Measurements from ENCODE around the gene PHF8.

PHF8 gene

DNA sequence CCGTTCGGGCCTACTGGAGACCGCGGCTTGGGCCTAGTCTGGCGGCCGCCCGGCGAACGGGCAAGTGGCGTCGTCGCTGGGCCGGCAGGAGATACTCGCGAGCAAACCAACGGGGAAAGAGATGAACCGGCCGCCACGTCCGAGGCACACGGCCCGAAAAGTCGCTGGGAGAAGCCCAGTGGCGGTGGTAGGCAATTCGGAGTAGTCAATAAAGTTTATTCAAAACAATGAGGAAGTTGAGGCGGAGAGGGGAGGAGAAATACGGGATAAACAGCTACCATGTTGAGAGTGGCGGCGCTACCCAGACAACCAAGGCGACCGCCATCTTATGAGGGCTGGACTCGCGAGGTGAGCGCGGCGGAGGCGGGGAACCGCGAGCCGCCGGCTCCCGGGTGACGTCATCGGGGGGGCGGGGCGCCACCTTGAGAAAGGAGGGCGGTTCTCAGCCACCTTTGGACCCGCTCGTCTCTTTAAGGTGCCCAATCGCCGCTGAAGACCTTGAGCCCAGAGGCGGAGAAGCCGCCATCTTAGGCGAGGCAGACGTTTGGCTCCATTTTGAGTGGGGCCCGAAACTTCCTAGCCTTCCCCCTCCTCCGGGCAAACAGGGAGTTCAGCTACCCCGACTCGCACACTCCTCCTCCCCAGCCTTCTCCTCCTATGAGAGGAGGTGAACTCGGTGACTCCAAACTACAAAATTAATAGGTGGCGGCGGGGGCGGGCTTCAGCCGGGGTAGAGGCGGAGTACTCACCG lies at the start of gene PHF8:
PHF8 (minus strand) TSS at position 348 of the 751 bp plus-strand sequence. CDS start 1,745 bp downstream, outside the sequence.
- DNase-seq (ENCODE audit: low spot score), result peak; percentile 78

DNA sequence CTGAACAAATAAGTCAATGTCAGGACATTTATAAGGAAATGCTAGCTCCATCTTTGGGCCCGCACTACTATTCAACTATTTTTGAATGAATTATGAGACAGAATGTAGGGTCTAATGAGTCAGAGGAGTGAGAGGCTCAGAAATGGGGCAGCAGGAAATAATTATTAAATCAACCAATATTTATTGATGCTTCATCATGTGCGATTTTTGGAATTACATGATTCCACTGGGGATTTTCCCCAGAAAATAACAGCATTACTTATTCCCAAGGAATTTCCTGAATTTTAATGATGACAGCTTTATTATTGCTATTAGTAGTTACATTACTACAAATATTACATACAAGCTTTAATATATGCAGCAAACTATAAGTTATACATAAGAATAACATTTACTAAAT lies 49.3 kb upstream of the PHF8 start:
- DNase-seq (ENCODE audit: low spot score), result no peak

DNA sequence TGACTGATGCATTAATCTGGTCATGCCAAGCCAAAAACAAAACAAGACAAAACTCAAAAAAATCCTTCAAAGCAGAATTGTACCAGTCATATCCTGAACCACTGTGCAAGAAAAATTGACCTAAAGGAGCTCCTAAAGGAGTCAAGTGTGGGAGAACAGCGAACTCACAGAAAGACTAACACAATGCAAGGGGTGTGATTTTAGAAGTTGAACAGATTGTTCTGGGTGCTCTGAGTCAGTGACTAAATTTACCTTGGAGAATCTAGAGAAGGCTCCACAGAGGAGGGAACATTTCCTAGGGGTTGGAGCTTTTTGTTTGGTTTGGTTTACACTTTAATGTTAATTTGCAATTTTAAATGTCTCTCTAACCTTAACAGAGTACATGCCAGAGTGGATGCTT lies 48.9 kb upstream of the PHF8 start:
- DNase-seq (ENCODE audit: low spot score), result no peak

DNA sequence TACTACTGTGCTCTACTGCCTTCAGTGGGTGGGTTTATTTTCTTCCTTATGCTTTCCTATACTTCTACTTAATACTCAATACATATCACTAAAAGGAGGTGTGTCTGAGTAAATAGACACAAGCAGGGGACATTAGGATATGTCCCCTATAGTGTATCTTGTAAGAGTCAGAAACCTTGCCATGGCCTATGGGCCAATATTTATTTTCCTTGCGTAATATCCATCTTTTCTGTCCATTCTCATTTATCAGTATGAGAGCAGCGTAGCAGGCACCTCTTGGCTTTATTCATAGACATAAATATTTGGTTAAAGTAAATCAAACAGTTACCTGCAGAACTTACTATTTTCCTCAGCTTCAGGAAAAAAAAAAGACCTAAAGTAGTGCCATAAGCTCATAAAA lies 46.6 kb upstream of the PHF8 start:
- no peak for DNase-seq (ENCODE audit: low spot score)

DNA sequence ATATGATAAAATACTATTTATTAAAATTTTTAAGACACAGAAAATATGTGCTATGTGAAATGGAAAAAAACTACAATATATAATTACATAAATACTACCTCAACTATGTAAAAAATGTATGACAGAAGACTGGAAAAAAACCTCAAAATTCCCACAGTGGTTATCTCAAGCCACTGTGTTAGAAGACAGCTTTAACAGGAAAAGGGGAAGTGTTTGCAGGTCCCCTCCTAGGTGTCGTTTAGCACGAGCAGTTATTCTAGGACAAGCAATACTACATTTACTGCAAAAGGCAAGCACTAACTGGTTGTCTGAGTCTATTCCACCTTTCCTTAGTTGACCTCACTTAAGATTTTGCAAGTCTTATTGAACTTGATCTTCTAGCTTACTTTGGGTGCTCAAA lies 44.9 kb upstream of the PHF8 start:
- DNase-seq (ENCODE audit: low spot score), result no peak

DNA sequence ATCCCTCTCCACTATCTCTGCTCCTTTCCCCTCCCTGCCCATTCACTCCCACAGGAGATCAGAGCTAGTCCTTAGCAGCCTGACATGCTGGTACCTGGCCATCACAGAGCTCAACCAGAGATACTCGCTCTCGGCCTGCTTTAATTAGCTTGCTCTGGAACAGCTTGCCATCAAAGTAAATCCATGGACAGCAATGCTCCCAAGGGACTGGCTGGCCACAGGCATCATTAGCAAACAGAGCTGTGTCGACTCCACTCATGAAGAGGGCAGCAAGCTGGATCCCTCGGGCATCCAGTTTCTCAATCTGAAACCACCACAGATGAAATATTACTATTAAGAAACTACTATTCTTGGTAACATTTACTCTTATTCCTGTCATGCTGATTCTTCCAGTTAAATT lies 43.4 kb upstream of the PHF8 start:
- no peak for DNase-seq (ENCODE audit: low spot score)

DNA sequence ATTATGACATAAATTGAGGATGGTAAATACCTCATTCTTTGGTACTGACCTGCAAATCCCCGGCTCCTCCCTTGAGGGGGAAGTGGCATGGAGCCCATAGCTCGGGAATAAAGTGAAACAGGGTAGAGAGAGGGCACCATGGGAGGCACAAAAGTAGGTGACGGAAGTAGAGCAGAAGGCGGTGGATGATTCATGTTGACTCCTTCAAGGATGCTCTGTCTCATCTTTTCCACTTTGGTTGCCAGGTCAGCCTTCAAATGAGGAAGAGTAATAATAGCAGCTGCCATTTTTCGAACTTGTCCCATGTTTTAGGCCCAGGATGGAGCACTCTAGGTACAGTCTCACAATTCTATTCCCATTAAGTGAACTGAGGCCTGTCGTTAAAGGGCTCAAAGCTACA lies 41.4 kb upstream of the PHF8 start:
- DNase-seq (ENCODE audit: low spot score), result no peak

DNA sequence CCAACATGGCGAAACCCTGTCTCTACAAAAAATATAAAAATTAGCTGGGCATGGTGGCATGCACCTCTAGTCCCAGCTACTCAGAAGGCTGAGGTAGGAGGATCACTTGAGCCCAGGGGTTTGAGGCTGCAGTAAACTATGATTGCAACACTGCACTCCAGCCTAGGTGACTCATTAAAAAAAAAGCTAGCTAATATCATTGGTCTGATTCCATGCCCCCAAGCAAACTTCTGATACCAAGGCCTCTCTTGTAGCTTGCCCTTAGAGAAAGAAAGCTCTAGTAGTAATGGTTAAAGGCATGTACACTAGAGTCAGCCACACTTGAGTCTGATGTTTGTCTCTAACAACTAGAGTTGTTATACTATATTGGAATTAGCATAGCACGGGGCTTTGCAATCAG lies 32.6 kb upstream of the PHF8 start:
- no peak for DNase-seq (ENCODE audit: low spot score)

DNA sequence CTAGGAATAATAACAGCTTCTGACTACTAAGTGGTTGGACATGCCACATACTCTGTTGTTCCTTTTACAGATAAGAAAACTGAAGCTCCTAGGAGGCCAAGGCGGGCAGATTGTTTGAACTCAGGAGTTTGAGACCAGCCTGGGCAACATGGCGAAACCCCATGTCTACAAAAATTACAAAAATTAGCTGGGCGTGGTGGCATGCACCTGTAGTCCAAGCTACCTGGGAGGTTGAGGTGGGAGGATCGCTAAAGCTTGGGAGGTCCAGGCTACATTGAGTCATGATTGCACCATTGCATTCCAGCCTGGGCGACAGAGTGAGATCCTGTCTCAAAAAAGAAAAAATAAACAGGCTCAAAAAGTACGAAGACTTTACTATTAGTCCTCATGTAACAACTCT lies 30.6 kb upstream of the PHF8 start:
- DNase-seq (ENCODE audit: low spot score), result no peak

DNA sequence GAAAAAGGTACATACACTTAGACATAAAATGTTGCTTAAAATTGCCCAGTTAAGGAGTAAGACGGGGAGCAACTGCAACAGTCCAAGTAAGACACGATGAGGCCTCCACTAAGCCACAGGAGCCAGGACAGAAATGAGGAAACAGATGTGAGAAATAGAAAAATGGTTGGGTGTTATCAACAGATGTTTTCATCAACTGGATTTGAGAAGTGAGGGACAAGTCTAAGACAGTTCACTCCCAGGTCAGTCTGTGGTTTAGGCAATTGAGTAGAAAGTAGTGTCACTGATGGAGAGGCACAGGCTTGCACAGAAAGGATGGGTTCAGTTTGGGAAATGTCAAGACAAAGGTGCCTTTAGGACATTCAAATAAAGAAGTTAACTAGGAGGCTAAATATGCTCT lies 23.5 kb upstream of the PHF8 start:
- no peak for DNase-seq (ENCODE audit: low spot score)

DNA sequence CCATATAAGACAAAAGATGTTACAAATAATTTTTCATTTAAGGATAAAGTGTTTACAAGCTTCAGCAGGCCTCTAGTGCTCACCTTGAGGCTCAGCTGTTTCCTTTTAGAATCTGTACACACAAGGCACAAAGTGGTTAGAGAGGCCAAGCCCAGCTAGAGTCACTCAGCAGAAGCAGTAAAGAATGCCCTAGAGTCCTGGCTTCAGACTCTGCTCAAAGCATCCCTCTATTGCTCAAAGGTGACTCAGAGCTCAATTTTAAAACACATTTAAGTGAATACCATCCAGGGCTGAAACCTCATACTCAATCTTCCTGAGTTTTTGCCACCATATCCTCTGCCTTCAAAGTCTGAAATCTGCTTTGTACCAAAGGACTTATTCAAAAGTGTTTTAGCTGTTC lies 22.6 kb upstream of the PHF8 start:
- DNase-seq (ENCODE audit: low spot score), result peak; percentile 8

DNA sequence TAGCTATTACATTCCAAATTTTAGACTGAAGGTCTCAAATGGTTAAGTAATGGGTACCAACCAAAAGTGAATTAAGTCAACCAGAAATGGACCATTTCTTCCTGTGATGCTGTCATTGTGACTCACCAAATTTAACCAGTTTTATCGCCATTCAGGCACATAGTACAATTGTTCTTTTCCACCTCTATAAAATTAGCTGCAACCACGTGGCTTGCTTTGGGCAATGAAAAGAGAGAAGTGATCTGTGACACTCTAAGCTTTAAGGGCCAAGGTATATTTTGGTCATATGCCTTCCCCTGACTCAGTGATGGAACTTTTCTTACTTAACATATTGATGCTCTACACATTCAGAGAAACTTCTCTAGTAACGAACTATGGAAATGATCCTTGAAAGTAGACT lies 20.3 kb upstream of the PHF8 start:
- no peak for DNase-seq (ENCODE audit: low spot score)

DNA sequence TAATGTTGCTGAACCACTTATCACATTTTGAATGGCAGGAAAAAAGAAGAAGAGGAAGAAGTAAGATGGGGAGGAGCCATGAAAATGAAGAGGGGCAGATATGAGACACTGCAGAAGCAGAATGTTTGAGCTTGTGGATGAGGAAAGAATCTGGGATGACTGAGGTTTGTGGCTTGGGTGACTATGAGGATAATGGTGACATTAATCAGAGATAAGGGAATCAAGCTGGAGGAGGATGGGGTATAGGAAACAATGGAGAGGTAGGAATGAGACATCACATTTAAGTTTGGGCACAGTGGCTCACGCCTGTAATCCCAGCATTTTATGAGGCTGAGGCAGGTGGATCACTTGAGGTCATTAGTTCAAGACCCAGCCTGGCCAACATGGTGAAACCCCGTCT lies 19.1 kb upstream of the PHF8 start:
- no peak for DNase-seq (ENCODE audit: low spot score)

DNA sequence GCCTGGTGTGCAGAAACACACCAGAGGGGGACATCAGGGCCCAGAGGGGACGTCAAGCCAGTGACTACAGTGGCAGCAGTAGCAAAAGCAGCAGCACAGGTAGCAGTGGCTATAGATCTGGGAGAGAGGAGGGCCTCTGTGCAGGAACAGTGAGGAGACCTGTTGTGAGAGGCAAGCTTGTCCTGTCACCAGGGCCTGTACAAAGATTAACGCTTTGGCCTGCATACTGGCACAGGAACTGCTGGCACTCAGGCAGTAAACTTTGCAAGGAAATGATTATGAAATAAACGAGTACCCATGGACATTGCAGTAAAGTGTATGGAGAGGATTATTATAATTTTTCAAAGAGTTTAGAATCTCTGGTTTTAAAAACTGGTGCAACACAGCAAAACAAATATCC lies 5.5 kb upstream of the PHF8 start:
- DNase-seq (ENCODE audit: low spot score), result no peak

DNA sequence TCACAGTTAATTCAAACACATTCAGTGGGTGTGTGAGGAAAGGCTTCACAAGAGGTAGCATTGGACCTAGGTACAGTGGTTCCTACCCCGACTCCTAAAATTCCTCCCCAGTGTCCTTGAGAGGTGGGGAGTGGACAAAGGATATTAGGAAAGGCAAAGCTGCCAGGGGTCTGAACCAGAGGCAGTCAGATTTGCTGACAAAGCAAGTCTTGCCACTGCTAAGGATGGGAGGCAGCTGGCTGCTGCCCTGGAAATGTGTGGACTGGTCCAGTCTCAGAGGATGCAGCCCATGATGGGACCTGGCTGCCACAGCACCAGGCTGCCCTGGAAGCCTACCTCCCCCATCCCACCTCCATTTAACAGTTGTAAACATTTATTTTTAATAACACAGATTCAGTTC lies 4.1 kb upstream of the PHF8 start:
- no peak for DNase-seq (ENCODE audit: low spot score)

DNA sequence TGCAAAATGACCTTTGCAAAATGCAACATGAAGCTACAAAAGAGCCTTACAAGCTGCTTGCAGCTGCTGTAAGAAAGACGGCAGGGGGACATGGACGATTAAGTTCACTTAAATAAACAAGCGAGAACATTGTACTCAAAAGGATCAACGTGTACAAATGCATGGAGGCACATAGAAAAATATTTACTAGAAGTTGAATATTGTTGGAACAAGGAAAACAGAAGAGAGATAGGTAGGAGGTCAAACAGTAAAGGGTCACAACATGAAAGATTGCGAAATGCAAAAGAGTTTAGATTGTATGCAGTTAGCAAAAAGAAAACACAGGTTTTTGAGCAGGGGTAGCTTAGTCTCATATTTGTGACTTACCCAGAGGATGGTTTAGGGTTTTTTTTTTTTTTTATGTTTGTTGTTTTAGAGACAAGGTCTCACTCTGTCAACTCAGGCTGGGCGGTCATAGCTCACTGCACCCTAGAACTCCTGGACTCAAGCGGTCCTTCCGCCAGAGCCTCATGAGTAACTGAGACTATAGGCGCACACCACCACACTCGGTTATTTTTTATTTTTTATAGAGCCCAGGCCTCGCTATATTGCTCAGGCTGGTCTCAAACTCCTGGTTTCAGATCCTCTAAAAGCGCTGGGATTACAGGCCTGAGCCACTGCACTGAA lies 1.4 kb upstream of the PHF8 start:
- DNase-seq (ENCODE audit: low spot score), result no peak

DNA sequence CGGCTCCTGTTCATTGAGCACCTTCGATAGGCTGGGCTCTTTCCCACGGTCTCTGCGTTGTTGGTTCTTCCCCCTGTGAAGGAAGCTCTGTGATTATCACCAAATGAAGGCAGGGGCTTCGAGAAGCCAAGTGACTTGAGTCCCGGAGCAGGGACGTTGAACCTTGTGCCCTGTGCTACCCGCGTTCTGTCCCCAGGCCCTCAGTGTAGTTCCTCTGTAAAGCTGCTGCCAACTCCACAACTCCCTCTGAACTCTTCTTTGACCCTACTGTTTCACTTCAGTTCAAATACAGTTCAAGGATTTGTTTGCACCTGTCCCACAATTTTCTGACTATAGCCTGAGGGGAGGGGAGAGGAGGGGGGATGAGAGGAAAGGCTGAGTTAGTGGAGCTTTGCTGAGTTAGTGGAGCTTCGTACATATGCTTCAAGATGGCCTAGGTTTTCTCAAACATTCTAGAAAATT lies 635 bp upstream of the PHF8 start:
- no peak for DNase-seq (ENCODE audit: low spot score)

DNA sequence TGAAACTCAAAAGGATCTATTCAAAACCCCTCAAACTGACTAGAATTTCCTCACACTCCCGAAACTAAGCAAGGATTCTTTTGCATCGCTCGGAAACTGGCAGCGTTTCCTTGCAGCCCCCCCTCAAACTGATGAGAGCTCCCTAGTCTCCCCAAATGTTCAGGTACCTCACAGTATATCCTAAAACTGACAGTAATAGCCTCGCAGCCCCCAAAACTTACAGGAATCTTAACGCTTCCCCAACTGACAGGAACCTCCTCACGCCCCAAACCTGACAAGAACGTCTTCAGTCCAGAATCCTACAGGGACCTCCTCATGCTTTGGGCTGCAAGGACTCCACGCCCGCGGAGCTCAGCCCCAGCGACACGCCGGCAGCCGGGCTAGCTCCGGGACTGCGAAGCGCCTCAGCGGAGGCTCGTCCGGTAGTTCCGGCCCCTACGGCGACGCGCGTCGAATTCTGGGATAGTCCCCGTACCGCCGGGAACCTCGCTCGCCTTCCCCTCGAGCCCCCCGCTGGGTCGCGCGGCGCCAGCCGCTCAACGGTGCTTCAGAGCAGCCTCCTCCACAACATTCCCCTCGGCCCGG lies 640 bp downstream of the PHF8 start:
- DNase-seq (ENCODE audit: low spot score), result peak; percentile 8

DNA sequence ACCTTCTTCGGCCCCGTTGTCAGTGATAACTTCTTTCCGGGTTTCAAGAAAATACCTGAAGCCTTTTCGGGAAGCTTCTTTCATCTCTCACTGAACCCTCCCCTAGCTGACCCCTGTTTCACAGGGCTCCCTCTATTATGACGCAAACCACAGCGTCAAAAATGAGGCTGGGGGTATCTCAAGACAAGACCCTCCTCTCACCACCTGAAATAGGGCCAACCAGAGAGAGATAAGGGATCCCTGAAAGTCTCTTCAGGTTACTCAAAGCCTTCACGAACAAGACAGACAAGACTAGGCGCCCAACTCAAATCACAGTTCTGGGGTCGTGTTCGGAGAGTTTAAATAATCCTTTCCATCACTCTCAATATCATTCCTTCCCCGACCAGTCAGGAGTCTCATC lies 1.2 kb downstream of the PHF8 start:
- no peak for DNase-seq (ENCODE audit: low spot score)

DNA sequence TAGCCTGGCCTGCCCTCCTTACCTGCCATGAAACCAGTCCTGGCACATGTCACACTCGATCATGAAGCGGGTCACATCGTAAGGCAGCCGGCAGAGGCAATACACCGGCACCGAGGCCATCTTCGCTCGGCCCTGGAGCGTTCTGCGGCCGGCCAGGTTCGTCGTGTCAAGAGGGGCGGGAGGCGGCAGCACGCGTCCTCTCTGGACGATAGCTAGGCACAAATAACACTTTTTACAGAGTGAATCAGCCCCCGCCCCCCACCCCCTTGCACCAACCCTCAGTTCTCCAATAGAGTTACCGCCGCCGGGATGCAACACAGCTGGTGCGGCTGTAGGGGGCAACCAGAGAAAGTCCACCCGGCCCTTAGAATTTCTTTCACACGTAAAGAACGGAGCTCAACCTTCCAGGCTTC lies 1.7 kb downstream of the PHF8 start:
- DNase-seq (ENCODE audit: low spot score), result peak; percentile 62

DNA sequence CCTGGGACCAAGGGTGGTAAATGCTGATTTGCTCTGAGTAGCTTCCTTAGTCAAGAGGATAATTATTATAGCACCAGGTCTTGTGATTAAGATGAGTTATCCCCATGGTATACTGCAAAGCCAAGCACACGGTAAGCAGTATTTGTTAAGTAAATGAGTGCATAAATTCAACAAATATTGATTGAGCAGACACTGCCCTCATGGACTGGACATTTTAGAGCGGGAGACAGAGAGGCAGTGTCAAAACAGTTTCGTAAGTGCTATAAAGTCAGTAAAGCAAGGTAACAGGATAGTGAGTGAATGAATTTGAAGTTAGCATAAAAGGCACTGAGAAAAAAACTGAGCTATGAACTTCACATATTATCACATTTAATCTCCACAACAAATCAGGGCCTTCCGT lies 13.9 kb downstream of the PHF8 start:
- no peak for DNase-seq (ENCODE audit: low spot score)

DNA sequence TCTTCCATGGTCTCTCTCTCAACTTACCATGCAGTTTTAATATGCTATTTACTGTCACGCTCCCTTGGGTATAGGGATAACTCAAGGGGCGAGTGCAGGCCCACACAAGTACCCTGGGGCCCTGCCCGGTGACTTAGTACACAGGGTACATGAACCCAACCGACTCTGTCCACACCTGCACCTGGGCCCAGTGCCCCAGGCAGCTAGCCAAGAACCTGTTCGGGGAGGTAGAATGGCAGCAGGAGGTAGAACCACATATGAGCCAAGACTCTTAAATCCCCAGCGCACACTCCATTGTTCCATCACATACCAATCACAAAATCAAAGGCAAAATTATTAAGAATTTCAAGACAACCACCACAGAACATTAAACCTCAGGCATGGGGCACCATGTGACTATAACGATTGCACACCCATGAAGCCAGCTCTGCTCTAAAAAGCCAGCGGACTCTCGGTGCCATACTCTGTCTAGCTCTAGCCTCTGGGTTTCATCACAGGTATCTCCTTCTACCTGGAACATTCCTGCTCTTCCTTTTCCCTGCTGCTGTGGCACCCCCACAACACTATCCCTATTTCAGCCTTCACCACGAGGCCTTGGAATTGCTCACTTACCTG lies 14.6 kb downstream of the PHF8 start:
- no peak for DNase-seq (ENCODE audit: low spot score)

DNA sequence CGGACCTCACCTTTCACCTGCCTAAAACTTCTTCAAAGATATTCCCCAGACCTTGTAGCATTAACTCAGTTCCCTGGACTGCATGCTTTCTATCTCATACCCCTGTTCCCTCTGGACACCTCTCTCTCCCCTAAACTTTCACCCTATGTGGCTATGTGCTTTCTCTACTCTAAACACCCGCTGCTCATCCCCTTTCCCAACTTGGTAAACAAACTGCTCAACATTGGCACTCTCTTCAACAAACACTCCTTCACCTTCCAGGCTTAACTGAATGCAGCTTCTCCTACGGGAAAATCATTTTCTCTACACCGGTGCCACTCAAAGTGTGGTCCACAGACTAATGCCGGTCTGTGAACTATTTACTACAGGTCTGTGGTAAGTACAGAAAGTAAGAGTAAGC lies 19.9 kb downstream of the PHF8 start:
- no peak for DNase-seq (ENCODE audit: low spot score)
